NAMALWA (cell line): ENCODE measurements around the gene MAPRE2.

Experiments
- DNase-seq: peaks from one replicate; pipeline ENCODE4 v3.0.0-alpha.2; 2015; ENCODE audit warnings: low spot score

The MAPRE2 gene

DNA sequence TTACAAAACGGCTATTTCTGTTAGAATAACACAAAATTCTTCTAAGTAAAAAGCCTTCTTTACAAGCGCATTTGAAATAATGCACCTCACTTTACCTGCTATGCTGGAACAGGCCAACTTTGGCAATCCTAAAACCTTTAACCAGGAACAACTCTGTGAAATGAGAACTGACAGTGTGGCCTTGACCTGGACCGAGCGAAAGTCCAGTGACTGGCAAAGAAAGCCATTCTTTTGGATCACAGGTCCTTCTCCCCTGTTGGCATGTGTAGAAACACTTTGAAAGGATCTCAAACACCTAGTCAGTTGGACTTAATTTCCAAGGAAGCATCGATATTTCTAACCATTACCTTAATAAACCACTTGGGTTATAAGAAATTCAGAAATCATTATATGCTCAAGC lies 21.2 kb downstream of the MAPRE2 start:
- no peak for DNase-seq

GRCh38 chr18:35063875-35064690 lies 22.9 kb downstream of the MAPRE2 start:
- no peak for DNase-seq

GRCh38 chr18:35067454-35067853 lies 26.2 kb downstream of the MAPRE2 start:
- DNase-seq, result no peak

DNA sequence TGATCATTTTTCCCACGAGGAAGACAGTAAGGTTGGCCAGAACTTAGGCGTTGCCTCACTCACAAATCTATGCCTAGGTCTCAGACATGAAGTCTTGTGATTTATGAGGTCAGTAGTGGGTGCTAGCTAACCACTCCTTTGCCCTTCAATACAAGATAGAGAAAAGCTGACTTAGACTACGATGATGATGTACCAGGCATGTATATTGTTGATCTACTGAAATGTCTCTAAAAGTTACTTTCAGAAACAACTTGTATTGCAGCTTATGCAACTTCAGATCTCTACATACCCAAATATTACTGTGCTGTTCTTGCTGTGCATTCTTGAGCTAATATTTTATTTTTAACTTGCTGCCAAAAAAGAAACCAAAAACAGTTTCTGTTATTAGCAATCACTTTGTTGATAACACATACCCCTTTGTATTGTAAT lies 30.6 kb downstream of the MAPRE2 start:
- no peak for DNase-seq

- no peak for DNase-seq
Observed at GRCh38 chr18:35072616-35073015, 31.4 kb downstream of the MAPRE2 start.

DNA sequence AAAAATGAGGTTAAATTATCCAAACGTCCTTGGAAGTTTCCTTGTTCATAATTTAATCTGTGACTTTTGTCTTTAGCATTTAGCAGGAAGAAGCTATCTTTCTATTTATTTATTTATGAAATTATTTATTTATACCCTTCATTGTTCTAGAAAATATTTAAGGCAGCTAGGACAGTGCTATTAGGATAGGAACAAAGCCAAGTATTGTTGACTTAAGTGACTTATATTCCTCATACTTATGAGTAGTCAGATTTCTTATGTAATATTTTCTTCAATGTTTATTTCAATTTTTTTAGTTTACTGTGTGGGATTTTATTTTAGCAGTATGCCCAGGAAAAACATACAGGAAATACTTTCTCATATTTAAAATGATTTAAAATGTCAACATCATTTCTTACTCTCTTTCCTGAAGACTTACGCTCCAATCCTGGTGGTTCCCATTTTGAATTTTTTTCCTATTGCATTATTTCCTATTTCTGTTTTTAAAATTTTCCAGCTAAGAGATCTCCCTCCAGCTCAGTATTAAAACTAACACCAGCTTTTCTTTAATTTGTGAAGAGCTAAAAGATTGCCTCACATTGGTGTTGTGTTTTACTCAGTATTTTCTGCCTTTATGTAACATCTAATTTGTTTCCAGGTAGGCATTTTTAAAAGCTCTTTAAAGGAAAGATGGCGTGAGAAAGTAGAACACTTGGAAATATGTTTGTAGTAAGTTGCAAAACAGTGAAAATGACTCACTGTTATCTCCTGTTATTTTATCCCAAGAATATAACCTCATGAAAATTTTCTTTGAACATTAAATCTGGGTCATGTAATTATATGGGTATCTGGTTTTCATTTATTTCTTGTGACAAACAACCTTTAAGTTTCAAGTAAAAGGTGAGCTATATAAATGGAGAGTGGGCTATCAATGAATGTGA lies 32.2 kb downstream of the MAPRE2 start:
- DNase-seq, result no peak

- no peak for DNase-seq
Observed at GRCh38 chr18:35074581-35074980, 33.4 kb downstream of the MAPRE2 start.

DNA sequence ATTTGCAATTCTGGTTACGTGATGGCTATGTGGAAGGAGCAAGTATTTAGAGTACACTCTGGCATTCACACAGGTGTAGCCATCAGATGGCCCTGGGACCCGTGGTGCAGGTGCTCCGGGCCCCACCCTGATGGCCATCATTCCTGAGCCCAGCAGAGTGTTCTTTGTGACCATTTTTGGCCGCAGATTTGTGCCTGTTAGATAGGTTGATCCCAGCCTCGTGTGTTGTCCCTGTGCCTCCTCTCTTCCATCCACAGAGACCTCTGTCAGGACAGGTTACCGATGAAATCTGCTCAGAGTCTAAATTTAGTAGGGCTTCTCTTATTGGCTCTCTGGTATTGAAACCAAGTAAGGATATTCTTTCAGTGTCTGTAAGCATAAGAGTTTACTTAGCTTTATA lies 33.9 kb downstream of the MAPRE2 start:
- DNase-seq, result no peak

DNA sequence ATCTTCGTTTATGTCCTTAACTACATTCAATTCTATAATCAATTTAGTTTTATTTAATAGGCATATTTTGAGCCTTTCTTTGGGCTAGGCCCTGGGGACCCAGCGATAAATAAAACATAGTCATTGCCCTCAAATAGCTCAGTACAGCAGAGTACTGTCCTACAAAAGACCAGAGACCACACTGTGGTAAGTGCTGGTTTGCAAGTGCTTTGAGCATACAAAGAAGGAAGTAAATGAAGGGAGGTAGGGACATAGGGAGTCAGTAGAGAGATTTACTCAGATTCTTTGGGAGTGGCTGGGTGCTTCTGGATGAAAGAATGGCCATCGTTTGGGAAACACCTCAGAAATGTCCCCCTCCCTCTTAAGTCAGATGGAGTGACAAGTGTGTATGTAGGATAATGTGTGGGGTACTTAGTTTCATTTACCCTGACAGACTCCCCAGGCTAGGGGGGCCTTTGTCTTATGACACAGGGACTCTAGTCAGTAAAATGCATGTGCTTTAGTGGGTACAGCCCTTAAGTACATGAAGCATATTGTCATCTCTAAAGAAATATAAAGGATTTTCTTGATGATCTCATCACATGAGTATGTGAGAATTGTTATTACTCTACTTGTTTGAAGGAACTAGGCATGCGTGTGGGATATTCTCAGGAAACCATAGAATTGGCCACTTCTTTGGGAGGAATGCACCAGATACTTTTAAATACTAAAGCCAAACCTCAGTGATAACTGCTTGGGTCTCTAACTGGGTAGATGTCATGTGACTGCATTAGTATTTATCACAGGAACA lies 35.1 kb downstream of the MAPRE2 start:
- no peak for DNase-seq

DNA sequence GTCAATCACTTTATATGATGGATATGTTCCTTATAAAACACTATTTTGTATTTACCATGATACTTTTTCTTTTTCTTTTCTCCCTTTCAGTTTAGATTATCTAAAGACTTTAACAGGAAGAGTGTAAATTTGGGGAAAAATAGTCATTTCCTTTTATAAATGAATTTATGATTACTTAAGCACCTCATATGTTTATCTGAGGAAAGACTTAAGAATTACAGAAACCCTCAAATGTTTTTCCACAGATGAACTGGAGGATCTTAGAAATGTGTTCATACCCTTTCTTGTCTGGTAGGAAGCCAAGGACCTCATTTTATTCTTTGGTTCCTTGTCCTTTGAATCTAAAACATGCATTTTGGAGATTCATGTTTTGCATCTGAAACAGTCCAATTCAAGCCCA lies 36.7 kb downstream of the MAPRE2 start:
- DNase-seq, result no peak

DNA sequence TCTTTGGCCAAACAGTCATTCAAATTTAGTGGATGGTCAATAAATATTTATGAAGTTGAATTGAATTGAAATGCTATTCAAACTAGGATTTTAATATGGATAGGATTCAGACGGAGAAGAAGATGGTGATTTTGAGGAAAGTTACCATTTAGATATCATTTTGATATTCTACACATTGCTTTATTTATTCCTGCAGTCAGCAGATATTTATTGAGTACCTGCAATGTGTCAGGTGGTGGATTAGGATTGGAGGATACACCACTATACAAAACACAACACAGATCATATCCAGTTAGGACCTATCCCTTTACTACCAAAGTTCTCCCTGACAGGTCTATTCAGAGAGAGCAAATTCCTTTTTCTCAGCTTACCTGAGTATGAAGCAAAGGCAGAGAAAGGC lies 38.8 kb downstream of the MAPRE2 start:
- DNase-seq, result no peak

DNA sequence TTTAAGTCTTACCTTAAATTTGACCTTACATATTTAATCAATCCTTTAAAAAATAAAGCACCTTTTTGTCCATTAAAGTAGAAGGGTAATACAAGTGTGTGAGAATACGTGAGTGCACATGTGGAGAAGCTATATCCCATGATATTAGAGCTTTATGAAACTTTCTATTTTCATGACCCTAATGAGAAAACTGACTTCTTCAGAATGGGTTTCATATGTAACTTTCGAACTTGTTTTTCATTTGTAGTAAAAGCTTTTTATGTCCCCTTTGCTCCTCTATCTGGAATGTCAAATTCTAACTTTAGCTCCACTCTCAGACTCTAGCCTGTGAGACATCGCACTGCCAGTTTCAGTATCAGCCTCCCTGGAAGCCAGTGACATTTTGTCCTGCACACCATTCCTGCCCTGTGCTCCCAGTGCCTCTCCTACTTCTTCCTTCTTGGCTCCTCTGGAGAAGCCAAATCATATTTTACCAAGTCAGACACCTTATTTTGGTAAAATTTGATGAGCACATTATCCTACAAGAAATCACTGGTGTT lies 42.0 kb downstream of the MAPRE2 start:
- no peak for DNase-seq

- DNase-seq, result no peak
Observed at GRCh38 chr18:35084494-35085449, 43.6 kb downstream of the MAPRE2 start.

- DNase-seq, result no peak
Observed at GRCh38 chr18:35085450-35086380, 44.5 kb downstream of the MAPRE2 start.

DNA sequence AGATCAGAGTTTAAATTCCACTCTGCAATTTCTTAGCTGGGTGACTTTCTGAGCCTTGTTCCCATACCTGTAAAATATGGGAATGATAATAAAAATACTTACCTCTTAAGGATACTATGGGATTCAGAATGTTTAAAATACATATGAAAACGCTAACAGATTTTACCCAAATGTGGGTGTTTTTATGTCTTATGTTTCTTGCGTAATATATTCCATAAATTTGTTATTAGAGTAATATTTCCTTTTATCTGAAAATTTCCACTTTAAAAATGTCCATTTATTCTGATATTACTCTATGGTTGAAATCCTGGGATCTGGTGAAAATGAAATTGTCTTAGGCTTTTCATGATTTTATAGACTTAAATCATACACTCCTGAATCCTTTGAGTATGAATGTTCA lies 45.5 kb downstream of the MAPRE2 start:
- DNase-seq, result no peak

DNA sequence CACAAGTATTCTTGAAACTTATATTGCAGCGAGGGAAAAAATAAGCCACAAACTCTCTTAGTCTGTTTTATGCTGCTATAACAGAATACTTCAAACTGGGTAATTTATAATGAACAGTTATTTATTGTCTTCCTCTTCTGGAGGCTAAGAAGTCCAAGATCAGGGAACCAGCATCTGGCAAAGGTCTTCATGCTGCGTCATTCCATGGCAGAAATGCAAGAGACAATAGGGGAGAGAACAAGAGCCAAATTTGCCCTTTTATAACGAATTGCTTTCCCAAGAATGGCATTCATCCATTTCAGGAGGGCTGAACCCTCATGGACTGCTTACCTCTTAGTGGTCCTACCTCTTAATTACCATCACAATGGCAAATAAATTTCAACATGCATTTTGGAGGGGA lies 46.5 kb downstream of the MAPRE2 start:
- no peak for DNase-seq

- DNase-seq, result no peak
Observed at GRCh38 chr18:35088921-35089320, 47.7 kb downstream of the MAPRE2 start.

GRCh38 chr18:35089382-35089781 lies 48.2 kb downstream of the MAPRE2 start:
- DNase-seq, result no peak

DNA sequence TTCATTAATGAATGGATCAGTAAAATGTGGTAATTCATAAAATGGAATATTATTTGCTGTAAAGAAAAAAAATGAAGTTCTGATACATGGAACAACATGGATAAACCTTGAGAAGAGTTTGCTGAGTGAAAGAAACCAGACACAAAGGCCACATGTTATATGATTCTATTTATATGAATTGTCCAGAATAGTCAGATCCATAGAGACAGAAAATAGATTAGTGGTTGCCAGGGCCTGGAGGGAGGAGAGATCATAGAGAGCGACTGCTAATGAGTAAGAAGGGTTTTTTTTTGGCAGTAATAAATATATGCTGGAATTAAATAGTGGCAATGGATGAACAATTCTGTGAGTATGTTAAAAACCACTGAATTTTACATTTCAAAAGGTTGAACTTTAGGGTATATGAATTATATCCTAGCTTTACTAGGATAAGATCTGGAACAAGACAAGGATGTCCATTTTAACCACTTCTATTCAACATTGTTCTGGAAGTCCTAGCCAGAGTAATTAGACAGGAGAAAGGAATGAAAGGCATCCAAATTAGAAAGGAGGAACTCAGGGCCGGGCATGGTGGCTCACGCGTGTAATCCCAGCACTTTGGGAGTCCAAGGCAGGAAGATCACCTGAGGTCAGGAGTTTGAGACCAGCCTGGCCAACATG lies 48.8 kb downstream of the MAPRE2 start:
- no peak for DNase-seq
